NK-92 (cell line): ENCODE measurements around the gene MNS1.
"Not testable (repeated sequence)": the region's sequence is repeated elsewhere in the genome, so short reads cannot be mapped to it uniquely, and the experiment has no call there.

ENCODE experiments used
- DNase-seq: peaks from one replicate; lab custom pipeline; 2025; ENCODE audit not compliant: unreplicated experiment; lab: John Stamatoyannopoulos, UW

The MNS1 gene, protein sequence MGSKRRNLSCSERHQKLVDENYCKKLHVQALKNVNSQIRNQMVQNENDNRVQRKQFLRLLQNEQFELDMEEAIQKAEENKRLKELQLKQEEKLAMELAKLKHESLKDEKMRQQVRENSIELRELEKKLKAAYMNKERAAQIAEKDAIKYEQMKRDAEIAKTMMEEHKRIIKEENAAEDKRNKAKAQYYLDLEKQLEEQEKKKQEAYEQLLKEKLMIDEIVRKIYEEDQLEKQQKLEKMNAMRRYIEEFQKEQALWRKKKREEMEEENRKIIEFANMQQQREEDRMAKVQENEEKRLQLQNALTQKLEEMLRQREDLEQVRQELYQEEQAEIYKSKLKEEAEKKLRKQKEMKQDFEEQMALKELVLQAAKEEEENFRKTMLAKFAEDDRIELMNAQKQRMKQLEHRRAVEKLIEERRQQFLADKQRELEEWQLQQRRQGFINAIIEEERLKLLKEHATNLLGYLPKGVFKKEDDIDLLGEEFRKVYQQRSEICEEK

DNA sequence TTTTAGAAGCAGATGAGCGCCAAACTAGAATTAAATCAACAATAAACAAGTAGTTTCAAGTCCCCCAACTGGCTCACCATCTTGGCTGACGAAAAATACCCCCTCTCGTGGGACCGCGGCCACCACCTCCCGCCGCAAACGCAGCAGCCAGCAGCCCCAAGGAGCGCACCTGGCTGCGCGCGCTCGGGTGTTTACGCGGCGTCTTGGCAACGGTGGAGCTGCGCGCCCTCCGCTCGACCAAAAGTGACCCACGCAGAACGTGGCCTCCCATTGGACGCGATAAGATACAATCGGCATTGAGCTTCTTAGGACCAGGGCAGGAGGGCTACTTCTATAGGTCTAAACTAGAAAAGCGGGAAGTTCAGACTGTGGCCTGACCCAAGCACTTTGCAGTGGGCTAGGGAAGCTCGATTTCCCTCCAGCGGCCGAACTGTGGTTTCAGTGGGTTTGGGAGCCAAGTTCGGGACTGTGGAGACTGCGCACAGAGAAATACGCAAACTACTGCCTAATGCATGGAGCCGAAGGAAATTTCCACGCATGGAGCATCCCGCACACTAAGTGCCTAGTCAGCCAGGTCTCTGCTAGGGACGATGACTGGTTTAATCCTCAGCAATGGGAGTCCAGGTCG lies at the start of gene MNS1:
Gene MNS1 (minus strand): TSS at position 245 of the 628 bp plus-strand sequence. CDS start 165 bp downstream, at position 80.
- no peak for DNase-seq

DNA sequence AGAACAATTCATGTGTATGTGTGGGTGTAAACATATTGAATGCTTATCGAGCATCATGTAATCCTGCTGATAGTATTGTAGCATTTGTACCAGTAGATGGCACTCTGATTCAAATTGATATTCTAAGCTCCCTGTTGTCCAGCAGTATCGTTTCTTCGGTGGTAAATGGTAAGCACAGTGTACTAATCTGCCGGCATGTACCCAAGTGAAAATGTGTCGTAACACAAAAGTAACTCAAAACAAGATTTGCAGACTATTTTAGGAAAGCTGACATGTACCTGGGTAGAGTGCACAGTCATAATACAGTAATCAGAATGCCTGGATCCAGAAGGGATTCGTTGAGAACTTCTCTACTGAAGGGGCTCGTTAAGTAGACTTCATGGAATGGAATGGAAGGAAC lies 31.7 kb upstream of the MNS1 start:
- DNase-seq = no peak

- no peak for DNase-seq
These were observed 30.6 kb upstream of the MNS1 start for GRCh38 chr15:56495533-56495932.

DNA sequence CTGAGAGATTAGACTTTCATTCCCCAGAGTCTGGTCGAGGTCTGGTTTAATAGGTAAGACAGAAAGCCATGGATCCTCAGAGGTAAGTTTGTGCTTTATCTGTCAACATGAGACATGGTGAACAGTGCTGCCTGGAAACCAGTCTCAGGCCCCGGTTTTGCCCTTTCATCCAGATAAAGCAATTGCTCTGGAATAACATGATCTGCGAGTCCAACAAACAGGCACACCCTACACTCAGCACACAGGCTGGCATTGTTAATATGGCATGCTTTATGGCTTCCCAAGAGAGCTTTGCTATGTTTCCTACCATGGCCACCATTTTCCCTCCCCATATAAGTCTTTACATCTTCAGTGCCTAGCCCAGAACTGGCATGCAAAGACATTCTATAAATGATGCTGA lies 30.1 kb upstream of the MNS1 start:
- no peak for DNase-seq

DNA sequence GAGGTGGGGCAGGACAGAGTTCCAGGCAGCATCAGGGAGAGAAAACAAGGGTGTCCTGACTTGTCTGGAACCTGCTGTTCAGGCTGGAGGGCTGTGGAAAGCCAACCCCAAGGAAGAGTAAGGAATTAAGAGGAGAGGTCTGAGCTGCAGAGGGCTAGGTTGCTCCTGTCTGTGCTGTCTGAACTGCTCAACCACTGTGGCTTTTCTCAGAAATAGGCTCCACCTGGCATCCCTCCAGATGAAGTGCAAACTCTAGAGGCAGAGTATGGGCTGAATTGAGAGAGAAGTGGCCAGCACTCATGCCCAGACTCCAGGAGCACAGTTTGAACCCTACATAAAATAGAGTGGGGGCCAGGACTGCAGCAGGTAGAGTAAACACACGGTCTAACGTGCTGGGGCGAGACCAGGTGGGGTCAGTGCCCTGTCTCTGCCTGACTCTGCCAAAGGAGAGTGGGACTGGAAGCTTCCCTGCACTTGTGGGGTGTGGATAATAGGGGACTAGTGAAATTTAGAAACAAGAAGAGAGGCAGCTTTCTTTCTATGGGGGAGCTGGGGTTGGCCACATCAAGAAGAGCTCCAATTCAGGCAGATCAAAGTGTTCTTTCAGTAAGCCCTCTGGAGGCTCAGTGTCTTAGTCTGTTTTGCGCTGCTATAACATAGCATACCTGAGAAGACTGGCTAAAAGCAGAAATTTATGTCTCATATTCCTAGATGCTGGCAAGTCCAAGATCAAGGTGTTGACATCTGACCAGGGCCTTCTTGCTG lies 28.0 kb upstream of the MNS1 start:
- no peak for DNase-seq

- no peak for DNase-seq
These were observed 27.3 kb upstream of the MNS1 start for GRCh38 chr15:56492236-56492635.

- no peak for DNase-seq
These were observed 26.3 kb upstream of the MNS1 start for GRCh38 chr15:56491110-56491722.

- DNase-seq = no peak
These were observed 25.5 kb upstream of the MNS1 start for GRCh38 chr15:56490461-56490860.

GRCh38 chr15:56486206-56486605 lies 21.3 kb upstream of the MNS1 start:
- DNase-seq = not testable (repeated sequence)

- not testable (repeated sequence) for DNase-seq
These were observed 20.5 kb upstream of the MNS1 start for GRCh38 chr15:56485426-56485825.

GRCh38 chr15:56484287-56484686 lies 19.4 kb upstream of the MNS1 start:
- DNase-seq = no peak

GRCh38 chr15:56475351-56475750 lies 10.4 kb upstream of the MNS1 start:
- DNase-seq = no peak

GRCh38 chr15:56473017-56473416 lies 8.1 kb upstream of the MNS1 start:
- DNase-seq = no peak

GRCh38 chr15:56472278-56472677 lies 7.3 kb upstream of the MNS1 start:
- DNase-seq = no peak

DNA sequence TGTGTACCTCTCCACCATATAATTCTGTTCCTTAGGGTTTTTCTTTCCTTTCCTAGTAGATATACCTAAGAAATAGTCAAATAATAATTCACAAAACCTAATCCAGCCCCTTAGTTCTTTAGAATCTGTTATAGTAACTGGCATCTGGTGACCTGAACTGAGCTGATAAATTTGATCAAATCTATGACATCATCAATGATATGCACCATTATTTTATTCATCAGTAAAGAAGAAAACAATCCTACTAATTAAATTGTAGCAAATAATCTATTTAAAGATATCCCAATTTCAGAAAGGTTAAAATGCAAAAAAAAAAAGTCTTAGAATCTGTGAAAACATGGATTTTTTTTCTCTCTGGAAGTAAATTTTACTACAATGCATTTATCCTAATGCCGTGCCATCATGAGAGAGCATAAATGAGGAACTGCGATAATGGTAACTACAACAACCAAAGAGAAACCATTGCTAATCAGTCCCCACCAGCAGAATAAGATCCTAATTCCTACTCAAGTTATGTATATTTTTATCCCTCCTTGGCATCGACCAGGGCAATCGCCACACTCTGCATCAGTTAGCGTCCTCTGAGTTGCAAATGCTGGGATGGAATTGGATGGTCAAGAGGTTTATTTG lies 6.6 kb upstream of the MNS1 start:
- no peak for DNase-seq

DNA sequence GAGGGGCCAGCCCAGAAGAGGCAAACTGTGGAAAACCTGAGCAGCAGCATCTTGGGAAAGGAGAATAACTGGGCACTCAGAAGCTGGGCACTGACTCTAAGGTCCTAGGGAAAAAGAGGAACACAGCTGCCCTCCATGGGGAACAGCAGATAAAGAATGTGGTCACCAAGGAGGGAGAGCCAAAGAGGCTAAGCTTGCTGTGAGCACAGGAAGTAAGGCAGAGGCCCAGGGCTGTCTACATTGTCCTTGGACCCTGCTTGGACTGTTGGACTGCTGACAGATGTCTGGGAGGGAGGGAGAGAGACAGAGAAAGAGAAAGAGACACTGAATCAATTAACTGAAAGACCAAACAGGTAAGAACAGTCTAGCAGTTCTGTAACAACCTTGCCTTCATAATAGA lies 4.5 kb upstream of the MNS1 start:
- DNase-seq = no peak

- DNase-seq = no peak
These were observed 3.5 kb upstream of the MNS1 start for GRCh38 chr15:56468401-56468800.

GRCh38 chr15:56467616-56468015 lies 2.7 kb upstream of the MNS1 start:
- DNase-seq = no peak

DNA sequence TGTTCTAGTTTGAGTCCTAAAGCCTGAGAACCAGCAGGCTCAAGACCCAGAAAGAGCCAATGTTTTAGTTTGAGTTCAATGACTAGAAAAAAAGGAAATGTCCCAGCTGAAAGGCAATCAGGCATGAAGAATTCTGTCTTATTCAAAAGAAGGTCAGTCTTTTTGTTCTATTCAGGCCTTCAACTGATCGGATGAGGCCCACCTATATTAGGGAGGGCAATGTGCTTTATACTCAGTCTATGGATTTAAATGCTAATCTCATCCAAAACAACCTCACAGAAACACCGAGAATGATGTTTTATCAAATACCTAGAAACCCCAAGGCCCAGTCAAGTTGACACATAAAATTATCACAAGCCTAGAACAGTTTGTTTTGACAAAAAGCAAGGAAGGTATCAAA lies 4.0 kb downstream of the MNS1 start:
- no peak for DNase-seq

- no peak for DNase-seq
These were observed 4.9 kb downstream of the MNS1 start for GRCh38 chr15:56460071-56460470.

DNA sequence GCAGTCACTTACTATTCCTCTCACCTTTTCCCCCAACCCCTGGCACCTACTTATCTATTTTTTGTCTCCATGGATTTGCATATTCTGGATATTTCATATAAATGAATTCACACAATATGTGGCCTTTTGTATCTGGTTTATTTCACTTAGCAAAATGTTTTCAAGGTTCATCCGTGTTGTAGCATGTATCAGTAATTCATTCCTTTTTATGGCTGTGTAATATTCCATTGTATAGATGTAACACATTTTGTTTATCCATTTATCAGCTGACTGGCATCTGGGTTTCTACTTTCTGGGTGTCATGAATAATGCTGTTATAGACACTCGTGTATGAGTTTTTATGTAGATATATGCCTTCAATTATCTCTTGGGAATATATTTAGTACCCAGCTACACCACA lies 5.8 kb downstream of the MNS1 start:
- no peak for DNase-seq
